K562 (cell line): ENCODE data around the gene MYOM3. TPM values are rescaled to one million over a fixed set of nuclear protein-coding genes. Genes with fewer than 3 reads are reported as not detected.

Experiments
- ATAC-seq: fragments of 200-7000 bp; cut with Tn5 transposase; 3 replicates; pipeline ENCODE4 v1.9.1; 2020; ENCODE audit warnings: moderate library complexity
- BruUV-seq: library from RNA; stranded (reverse); fragments of 400-500 nt; replicated peaks from 2 replicates; lab custom pipeline; 2021; lab: Mats Ljungman, UMichigan
- CTCF ChIA-PET: fragments of 300-600 bp; formaldehyde crosslinking; extraction: SDS; loops from one replicate; lab custom pipeline; 2021; ENCODE audit warnings: low intra/inter-chr PET ratio; lab: Yijun Ruan, JAX
- POLR2A ChIA-PET: fragments of 300-600, 350-650 bp; sonication (Branson Sonifier 250); formaldehyde crosslinking; extraction: SDS; loops from one replicate; lab custom pipeline; 2021; ENCODE audit warnings: antibody characterized with exemption, inconsistent platforms; lab: Yijun Ruan, JAX
- DNase-seq, 4 experiments: peaks; one replicate each; pipeline versions ENCODE4 v3.0.0 to v3.0.0-alpha.2; 2011 to 2018; ENCODE audit warnings: low spot score in 3 of 4, mixed read lengths in 3 of 4; ENCODE audit errors: extremely low read depth in 1 of 4
- FAIRE-seq: peaks from 2 replicates; lab custom pipeline; 2011; peaks lifted over from hg19 to GRCh38; lab: Jason Lieb, UNC
- H2AFZ ChIP-seq: 2 replicates; pipeline ENCODE4 v1.6.0; 2011; ENCODE audit warnings: low read depth, low read length, control low read depth, inconsistent platforms
- H3K27ac ChIP-seq: fragments of 200-600 bp; 3 replicates; pipeline ENCODE4 v1.8.0; 2011; ENCODE audit warnings: low read depth, mild to moderate bottlenecking, control low read depth, inconsistent platforms, low read length, moderate library complexity, mixed read lengths; ENCODE audit errors: extremely low read depth
- H3K27me3 ChIP-seq, 2 experiments: fragments of 300-600 bp in 1 of 2; 2 replicates in 1 of 2; 3 replicates in 1 of 2; pipeline versions ENCODE4 v1.6.0 to v1.8.0; 2011; ENCODE audit warnings: inconsistent platforms in 2 of 2, low read length in 2 of 2, mild to moderate bottlenecking in 1 of 2, mixed read lengths in 1 of 2, moderate library complexity in 1 of 2; ENCODE audit not compliant: control insufficient read depth in 2 of 2, insufficient read depth in 2 of 2
- H3K36me3 ChIP-seq: fragments of 300-600 bp; 3 replicates; pipeline ENCODE4 v1.8.0; 2011; ENCODE audit warnings: mild to moderate bottlenecking, low read length, inconsistent platforms; ENCODE audit not compliant: control insufficient read depth, insufficient read depth
- H3K4me1 ChIP-seq, 2 experiments: fragments of 200-600 bp in 1 of 2; replicated peaks in 1 of 2; 2 replicates in 1 of 2; 3 replicates in 1 of 2; pipeline versions ENCODE4 v1.5.1 to v1.8.0; 2011; ENCODE audit warnings: inconsistent platforms in 2 of 2, low read length in 2 of 2, mild to moderate bottlenecking in 1 of 2, mixed read lengths in 1 of 2, moderate library complexity in 1 of 2; ENCODE audit not compliant: control insufficient read depth in 2 of 2, insufficient read depth in 2 of 2
- H3K4me2 ChIP-seq: 2 replicates; pipeline ENCODE4 v1.6.1; 2011; ENCODE audit warnings: low read length, control low read depth, inconsistent platforms, mixed read lengths; ENCODE audit not compliant: insufficient read depth
- H3K4me3 ChIP-seq: fragments of 200-600 bp; sonication (generic), shearing (Covaris generic); 2 replicates; pipeline ENCODE4 v1.5.1; 2016; ENCODE audit warnings: control low read depth, inconsistent platforms
- H3K79me2 ChIP-seq: fragments of 200-600 bp; 3 replicates; pipeline ENCODE4 v1.8.0; 2011; ENCODE audit warnings: low read length, inconsistent platforms; ENCODE audit not compliant: control insufficient read depth, insufficient read depth
- H3K9ac ChIP-seq, 2 experiments: 2 replicates each; pipeline versions ENCODE4 v1.6.0 to v1.6.1; 2011; ENCODE audit warnings: low read depth in 2 of 2, low read length in 2 of 2, control low read depth in 1 of 2, inconsistent platforms in 1 of 2, mild to moderate bottlenecking in 1 of 2, mixed read lengths in 1 of 2; ENCODE audit not compliant: insufficient read depth in 1 of 2
- H3K9me1 ChIP-seq: one replicate; pipeline ENCODE4 v1.6.0; 2011; ENCODE audit warnings: inconsistent platforms, mild to moderate bottlenecking, low read length, moderate library complexity; ENCODE audit not compliant: control insufficient read depth, insufficient read depth
- H3K9me3 ChIP-seq: replicated peaks from 2 replicates; pipeline ENCODE4 v1.5.1; 2011; ENCODE audit warnings: low read depth, low read length, inconsistent platforms; ENCODE audit not compliant: control insufficient read depth, insufficient read depth
- H4K20me1 ChIP-seq: replicated peaks from 2 replicates; pipeline ENCODE4 v1.6.1; 2011; ENCODE audit warnings: low read length, inconsistent platforms, mixed read lengths; ENCODE audit not compliant: control insufficient read depth, insufficient read depth
- DDX20 ChIP-seq: fragments of 450-650 bp; IDR thresholded peaks from 2 replicates; pipeline ENCODE4 v1.6.1; 2016; ENCODE audit warnings: missing genetic modification characterization, low read depth, mild to moderate bottlenecking, missing compliant biosample characterization, moderate library complexity
- GTF2B ChIP-seq: IDR thresholded peaks from 2 replicates; pipeline ENCODE4 v1.6.1; 2011; ENCODE audit not compliant: insufficient read length; ENCODE audit errors: extremely low read depth
- PHB ChIP-seq: fragments of 250-450 bp; sonication (Bioruptor Pico); IDR thresholded peaks from 2 replicates; pipeline ENCODE4 v1.5.0; 2021
- XRCC4 ChIP-seq: IDR thresholded peaks from one replicate; pipeline ENCODE4 v1.6.1; 2011; ENCODE audit not compliant: insufficient read depth, insufficient read length; ENCODE audit errors: extremely low read depth
- YBX1 ChIP-seq: fragments of 450-650 bp; IDR thresholded peaks from 2 replicates; pipeline ENCODE4 v1.7.1; 2016; ENCODE audit warnings: mild to moderate bottlenecking
- ZNF121 ChIP-seq: sonication (generic); formaldehyde crosslinking; conservative IDR thresholded peaks from 2 replicates; pipeline ENCODE4 v1.8.0; 2022; ENCODE audit warnings: missing genetic modification reagents
- ZNF830 ChIP-seq: fragments of 250-450 bp; sonication (Bioruptor Pico); IDR thresholded peaks from 2 replicates; pipeline ENCODE4 v1.5.0; 2021; ENCODE audit warnings: mild to moderate bottlenecking
- WGBS: fragments of 100-300 bp; shearing (Covaris generic); methylation state at CpG from one replicate; pipeline ENCODE4 v1.1.6; 2016; ENCODE audit warnings: low coverage, mixed read lengths; ENCODE audit not compliant: insufficient coverage; ENCODE audit errors: missing lambda C conversion rate; 5-methylcytosine and 5-hydroxymethylcytosine counted together
- in situ Hi-C: fragments of 300-500 bp; cut with MboI; formaldehyde crosslinking; loops from 4 replicates; pipeline ENCODE4 v1.15.0; 2018; ENCODE audit warnings: inconsistent platforms, mixed read lengths
- intact Hi-C: fragments of 100-400 bp; cut with micrococcal nuclease; formaldehyde crosslinking; loops from 2 replicates; pipeline ENCODE4 v1.14.2; 2022
- polyA plus RNA-seq, 8 experiments: library from polyadenylated mRNA; depleted of rRNA in 4 of 8; stranded (reverse) in 5 of 8; unstranded in 3 of 8; fragments of >200 nt; fragmentation: Nextera tagmentation in 2 of 8; fragmentation: Illumina TruSeq in 1 of 8; extraction: Ambion mirVana in 2 of 8; extraction: Trizol in 1 of 8; gene quantifications; 2 replicates each; pipeline versions ENCODE4 v1.2.1 to v1.2.3, GENCODE V29; 2011 to 2014; ENCODE audit warnings: inconsistent platforms in 1 of 8, missing spikeins in 1 of 8
- total RNA-seq, 7 experiments: library from RNA; depleted of rRNA in 6 of 7; stranded (reverse); fragments of >200 nt in 6 of 7; fragmentation: Illumina TruSeq in 2 of 7; extraction: Trizol in 2 of 7; gene quantifications; 2 replicates each; pipeline versions ENCODE4 v1.2.1 to v1.2.3, GENCODE V29; 2011 to 2021; ENCODE audit warnings: low replicate concordance in 1 of 7

The MYOM3 gene
- total and polyA plus RNA-seq, 9 of the 15 experiments (the other 6 are each of a cell fraction or from before 2014, with no cell fraction given): 0.01 TPM; not detected in 8

DNA sequence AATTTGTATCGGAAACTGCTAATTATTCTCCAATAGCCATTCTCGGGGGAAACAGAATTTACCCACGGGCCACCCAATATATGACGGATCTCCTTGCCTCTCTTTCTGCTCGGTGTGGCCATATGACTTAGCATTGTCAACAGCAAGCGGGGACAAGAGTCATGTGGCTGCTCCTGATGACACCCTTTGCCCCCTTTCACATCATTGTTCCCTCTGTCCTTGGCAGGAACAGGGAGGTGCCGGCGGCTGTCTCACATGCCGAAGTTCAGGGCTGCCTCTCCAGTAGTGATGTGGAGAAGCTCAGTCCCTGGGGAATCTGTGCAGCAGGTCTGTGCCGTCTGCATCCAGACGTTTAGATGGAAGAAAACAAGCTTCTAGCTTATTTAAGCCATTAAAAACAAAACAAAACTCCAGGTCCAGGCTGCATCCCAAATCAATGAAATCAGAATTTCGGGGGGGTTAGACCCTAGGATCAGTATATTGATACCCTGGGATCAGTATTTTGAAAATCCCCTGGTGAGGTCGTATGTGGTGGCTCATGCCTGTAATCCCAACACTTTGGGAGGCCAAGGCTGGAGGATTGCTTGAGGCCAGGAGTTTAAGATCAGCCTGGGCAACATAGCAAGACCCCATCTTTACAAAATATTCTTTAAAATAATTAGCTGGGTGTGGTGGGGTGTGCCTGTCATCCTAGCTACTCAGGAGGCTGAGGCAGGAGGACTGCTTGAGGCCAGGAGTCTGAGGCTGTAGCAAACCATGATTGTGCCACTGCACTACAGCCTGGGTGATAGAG lies 10.8 kb downstream of the MYOM3 start:
- 13% methylated on average over 13 of the region's 13 CpGs for WGBS
- intact Hi-C loops: no loop called here
- CTCF ChIA-PET: interaction anchor here (0.7 kb wide), 1 partner anchor 854 kb away, joined by 4 read pairs; no protein-coding TSS in a partner anchor

More for the DNA sequence above, 10.8 kb downstream of the MYOM3 start:
- no peaks in the 10 kb centered on the region for H3K36me3 ChIP-seq
- peaks cover 5% of the 10 kb centered on the region for H3K9me1 ChIP-seq
- ATAC-seq (no peak), FAIRE-seq (no peak), DNase-seq (no peak)
- H4K20me1 ChIP-seq: peaks cover 13% of the 10 kb centered on the region
- no peak overlapping the region for H3K4me3 ChIP-seq
- no peak overlapping the region for H3K9ac ChIP-seq
- H3K9me3 ChIP-seq: no peaks in the 10 kb centered on the region
- H3K79me2 ChIP-seq: no peaks in the 10 kb centered on the region
- H3K4me1 ChIP-seq: peaks cover 2 to 16% of the 10 kb centered on the region in 2 experiments; a peak in 4 of 5 replicates
- in situ Hi-C loops: no loop called here
- no TSS peak for BruUV-seq
- POLR2A ChIA-PET: interaction anchor here (2.0 to 2.5 kb wide), 2 partner anchors 11 kb away, joined by 7 to 9 read pairs; partner anchors contain the start of gene MYOM3
- H3K27ac ChIP-seq: no peak overlapping the region
- H3K4me2 ChIP-seq: no peak overlapping the region
- TF ChIP-seq PHB (CRISPR knock-in tag): no peak
- TF ChIP-seq XRCC4: no peak
- no peak for TF ChIP-seq DDX20 (tag)
- no peak for TF ChIP-seq GTF2B
- peak; percentile 92 for TF ChIP-seq ZNF121 (CRISPR knock-in tag)
- TF ChIP-seq ZNF830 (CRISPR knock-in tag): no peak
- no peak for TF ChIP-seq YBX1
- peaks cover 28 to 70% of the 10 kb centered on the region in 2 experiments for H3K27me3 ChIP-seq
- no peak overlapping the region for H2AFZ ChIP-seq
